ENCODE data around the gene PRAMEF20. TPM values are rescaled to one million over a fixed set of nuclear protein-coding genes. Genes with fewer than 3 reads are reported as not detected.

The PRAMEF20 gene
- total RNA-seq, 1 experiment from 2014 or later = not detected

GRCh38 chr1:13461977-13462376, 51.7 kb downstream of the PRAMEF20 start:
- DNase-seq (ENCODE audit: low read depth) = no peak

GRCh38 chr1:13462682-13463081, 52.4 kb downstream of the PRAMEF20 start:
- DNase-seq (ENCODE audit: low read depth) = no peak

- DNase-seq (ENCODE audit: low read depth) = no peak
These were observed 55.3 kb downstream of the PRAMEF20 start for GRCh38 chr1:13465515-13465914.

- DNase-seq (ENCODE audit: low read depth) = no peak
These were observed 59.1 kb downstream of the PRAMEF20 start for GRCh38 chr1:13469343-13469742.

Other genes with a start within 250 kb of the PRAMEF20 start
- gene HNRNPCL4, start 244.8 kb upstream of the PRAMEF20 start, total RNA-seq (2014; rRNA removed) = not detected in 2 replicates
- gene PRAMEF9, start 238.6 kb upstream of the PRAMEF20 start, total RNA-seq (2014; rRNA removed) = not detected in 2 replicates
- not detected in 2 replicates for gene PRAMEF13, start 209.0 kb upstream of the PRAMEF20 start, total RNA-seq (2014; rRNA removed)
- not detected in 2 replicates for gene PRAMEF18, start 184.3 kb upstream of the PRAMEF20 start, total RNA-seq (2014; rRNA removed)
- not detected in 2 replicates for gene PRAMEF5, start 156.3 kb upstream of the PRAMEF20 start, total RNA-seq (2014; rRNA removed)
- not detected in 2 replicates for gene PRAMEF8, start 125.3 kb upstream of the PRAMEF20 start, total RNA-seq (2014; rRNA removed)
- not detected in 2 replicates for gene PRAMEF33, start 106.9 kb upstream of the PRAMEF20 start, total RNA-seq (2014; rRNA removed)
- not detected in 2 replicates for gene PRAMEF15, start 94.9 kb upstream of the PRAMEF20 start, total RNA-seq (2014; rRNA removed)
- gene PRAMEF14, start 63.3 kb upstream of the PRAMEF20 start, total RNA-seq (2014; rRNA removed) = not detected in 2 replicates
- gene PRAMEF19, start 38.5 kb upstream of the PRAMEF20 start, total RNA-seq (2014; rRNA removed) = not detected in 2 replicates
- not detected in 2 replicates for gene PRAMEF17, start 20.8 kb upstream of the PRAMEF20 start, total RNA-seq (2014; rRNA removed)
- not detected in 2 replicates for gene LRRC38, start 103.6 kb downstream of the PRAMEF20 start, total RNA-seq (2014; rRNA removed)
- gene PDPN, start 173.4 kb downstream of the PRAMEF20 start, total RNA-seq (2014; rRNA removed) = 0.86 TPM in 1 of 2 replicates, not detected in the other

All from LHCN-M2 (cell line).